AG08395 (cell line): Measurements from ENCODE around the gene PRR15L.
"Not testable (repeated sequence)": the region's sequence is repeated elsewhere in the genome, so short reads cannot be mapped to it uniquely, and the experiment has no call there.

Experiments
- DNase-seq: peaks from one replicate; pipeline ENCODE4 v3.0.0; 2012; ENCODE audit warnings: mixed read lengths, low spot score

Gene PRR15L

DNA sequence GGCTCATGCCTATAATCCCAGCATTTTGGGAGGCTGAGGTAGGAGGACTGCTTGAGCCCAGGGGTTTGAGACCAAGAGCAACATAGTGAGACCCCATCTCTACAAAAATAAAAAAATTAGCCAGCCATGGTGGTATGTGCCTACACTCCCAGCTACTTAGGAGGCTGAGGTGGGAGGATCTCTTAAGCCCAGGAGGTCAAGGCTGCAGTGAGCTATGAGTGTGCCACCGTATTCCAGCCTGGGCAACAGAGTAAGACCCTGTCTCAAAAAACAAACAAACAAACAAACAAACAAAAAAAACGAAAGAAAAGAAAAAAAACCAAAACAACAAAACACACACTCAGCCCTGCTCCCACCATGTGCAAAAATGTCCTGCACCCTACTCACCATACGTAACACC lies 22.2 kb downstream of the PRR15L start:
- not testable (repeated sequence) for DNase-seq

DNA sequence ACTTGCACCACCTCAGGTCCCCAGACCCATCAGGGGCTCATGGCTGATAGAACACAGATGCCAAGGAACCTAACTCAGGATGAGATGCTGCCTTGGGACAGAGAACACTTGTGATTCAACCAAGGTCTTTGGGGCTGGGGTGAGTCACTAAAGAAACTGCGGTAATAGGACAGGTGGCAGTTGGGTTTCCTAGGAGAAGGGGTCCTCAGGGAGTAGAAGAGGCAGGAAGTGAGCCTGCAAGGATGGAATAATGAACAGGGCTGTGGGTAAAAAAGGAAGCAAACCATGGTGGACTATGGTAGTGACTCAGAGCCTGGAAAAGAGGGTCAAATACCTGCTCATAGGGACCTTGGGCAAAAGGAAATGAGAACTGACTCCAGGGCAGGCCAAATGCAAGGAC lies 22.8 kb downstream of the PRR15L start:
- DNase-seq = no peak

DNA sequence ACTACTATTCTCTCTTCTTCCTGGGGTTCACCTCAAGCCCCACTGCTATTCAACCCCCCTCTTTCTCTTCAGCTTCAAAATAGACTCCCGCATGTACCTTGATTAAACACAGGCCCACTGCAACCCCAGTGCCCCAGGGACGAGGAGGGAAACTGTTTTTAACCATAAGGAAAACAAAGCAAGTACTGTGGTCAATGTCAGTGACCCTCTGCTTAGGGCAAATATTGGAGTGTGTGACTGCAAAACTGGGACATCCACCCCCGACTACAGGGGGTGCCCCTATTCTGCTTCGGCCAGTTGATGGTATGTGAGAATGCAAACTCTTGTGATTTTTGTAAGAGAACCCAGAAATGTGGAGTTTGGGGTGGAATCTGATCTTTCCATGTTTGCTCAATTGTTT lies 25.8 kb downstream of the PRR15L start:
- DNase-seq = no peak

DNA sequence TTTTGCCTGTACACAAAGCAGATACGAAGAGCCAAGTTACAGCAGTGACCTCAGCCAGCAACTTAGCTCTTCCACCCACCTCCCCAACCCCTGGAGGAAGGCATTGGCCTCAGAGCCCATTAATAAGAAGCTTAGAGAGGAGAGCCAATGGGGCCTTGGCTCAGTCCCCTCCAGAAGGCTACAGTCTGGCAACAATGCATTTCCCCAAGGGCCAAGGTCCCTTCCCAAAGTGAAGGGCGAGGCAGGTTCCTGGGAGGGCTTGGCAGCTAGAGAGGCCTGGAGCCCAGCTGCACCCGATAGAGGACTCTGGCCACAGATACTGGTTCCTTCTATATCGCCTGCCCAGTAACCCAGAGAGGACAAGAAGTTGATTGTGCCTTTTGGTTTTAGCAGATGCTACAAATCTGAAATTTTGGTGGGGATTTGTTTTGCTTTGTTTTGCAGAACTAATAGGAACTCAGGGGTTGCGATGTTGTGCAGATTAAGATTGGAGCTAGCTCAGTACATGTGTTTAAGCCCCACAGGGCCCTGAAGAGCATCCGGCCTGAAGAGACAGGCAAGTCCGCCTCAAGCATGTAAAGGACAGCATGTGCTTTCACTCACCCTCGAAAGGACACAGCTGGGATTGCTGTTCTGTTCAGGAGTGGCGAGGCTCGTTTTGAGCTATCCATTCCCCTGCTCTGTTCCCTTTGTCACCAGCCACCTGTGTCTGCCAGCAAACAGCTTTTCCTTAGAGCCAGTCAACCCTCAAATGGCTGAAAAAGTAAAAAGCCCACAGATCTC lies 28.3 kb downstream of the PRR15L start:
- DNase-seq = no peak

DNA sequence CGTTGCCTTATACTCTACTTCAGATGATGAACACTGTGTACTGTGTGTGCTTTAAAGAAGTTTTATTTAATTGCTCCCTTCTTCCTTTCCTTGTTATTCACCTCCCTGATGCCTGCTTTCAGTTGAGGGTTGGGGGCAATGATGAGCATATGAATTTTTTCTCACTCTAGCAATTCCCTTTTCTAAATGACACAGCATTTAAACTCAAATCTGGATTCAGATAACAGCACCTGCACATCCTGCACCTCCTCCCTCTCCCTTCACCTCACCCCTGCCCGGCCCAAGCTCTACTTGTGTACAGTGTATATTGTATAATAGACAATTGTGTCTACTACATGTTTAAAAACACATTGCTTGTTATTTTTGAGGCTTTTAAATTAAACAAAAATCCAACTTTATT lies 29.3 kb downstream of the PRR15L start:
- DNase-seq = no peak

DNA sequence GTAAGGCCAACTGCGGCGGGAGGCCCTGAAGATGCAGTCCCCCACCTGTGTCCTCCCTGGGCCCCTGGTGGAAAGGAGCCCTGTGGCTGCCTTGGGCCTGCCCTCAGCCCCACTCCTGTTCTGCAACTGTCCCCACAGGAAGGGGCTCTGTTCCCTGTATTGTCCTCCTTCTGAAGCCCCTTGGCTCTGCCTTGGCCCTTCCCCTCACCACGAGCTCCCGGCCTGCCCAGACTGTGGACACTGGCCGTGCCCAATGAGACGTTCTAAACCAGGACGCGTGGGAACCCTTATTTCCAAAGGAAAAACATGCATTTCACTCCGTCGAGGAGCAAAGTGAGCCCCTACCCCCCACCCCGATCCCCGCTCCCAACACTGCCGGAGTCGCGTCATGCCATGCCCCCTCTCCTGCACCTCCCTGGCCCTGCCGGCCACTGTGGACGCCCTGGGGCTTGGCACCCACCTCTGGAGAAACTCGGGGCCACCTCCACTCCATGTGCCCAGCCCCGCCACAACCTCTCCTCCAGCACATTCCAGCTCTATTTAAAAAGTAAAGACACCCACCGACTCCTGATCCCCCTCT lies 29.8 kb downstream of the PRR15L start:
- no peak for DNase-seq

DNA sequence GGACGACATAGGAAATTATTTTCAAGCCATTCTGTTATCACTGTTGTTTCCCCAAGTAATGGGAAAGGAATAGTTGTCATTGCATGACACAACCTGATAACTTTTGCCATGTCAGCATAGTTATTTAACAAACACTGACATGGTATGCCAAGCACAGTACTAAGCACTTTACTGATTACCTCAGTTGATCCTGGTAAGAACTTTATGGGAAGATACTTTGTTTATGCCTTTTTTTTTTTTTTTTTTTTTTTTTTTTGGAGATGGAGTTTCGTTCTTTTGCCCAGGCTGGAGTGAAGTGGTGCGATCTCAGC lies 32.0 kb downstream of the PRR15L start:
- DNase-seq = no peak

DNA sequence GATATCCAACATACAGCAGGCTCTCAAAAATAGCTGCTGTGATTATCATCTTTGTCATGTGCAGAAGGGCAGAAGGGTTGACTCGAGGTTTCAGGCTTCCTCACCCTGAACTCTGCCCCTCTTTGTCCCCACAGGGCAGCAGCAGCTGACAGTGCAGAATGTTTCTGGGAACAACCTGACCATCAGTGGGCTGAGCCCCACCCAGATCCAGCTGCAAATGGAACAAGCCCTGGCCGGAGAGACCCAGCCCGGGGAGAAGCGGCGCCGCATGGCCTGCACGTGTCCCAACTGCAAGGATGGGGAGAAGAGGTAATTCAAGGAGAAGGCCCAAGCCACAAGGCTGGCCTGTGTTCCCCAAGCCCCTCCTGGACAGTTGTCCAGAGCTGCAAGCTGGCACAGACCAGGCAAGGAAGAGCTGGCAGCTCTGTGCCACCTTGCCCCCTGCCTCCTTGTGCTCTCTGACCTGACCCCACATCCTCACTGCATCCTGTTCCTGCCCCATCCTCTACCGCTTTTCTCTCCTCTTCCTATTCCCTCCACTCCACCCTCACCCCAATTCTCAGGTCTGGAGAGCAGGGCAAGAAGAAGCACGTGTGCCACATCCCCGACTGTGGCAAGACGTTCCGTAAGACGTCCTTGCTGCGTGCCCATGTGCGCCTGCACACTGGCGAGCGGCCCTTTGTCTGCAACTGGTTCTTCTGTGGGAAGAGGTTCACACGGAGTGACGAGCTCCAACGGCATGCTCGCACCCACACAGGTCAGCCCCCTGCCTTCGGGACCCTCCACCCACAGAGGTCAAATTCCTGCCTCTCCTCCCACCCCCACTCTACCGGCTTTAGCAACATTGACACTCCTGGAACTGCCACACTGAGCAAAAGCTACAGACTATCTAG lies 32.7 kb downstream of the PRR15L start:
- DNase-seq = no peak

DNA sequence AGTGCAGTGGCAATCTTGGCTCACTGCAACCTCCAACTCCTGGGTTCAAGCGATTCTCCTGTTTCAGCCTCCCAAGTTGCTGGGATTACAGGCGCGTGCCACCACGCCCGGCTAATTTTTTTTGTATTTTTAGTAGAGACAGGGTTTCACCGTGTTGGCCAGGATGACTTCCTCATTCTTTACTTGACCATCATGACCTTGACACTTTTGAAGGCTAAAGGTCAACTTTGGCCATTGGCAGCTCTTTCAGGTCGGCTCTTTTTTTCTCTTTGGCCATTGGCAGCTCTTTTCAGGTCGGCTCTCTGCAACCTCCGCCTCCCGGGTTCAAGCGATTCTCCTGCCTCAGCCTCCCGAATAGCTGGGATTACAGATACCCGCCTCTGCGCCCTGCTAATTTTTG lies 37.8 kb downstream of the PRR15L start:
- DNase-seq = not testable (repeated sequence)

DNA sequence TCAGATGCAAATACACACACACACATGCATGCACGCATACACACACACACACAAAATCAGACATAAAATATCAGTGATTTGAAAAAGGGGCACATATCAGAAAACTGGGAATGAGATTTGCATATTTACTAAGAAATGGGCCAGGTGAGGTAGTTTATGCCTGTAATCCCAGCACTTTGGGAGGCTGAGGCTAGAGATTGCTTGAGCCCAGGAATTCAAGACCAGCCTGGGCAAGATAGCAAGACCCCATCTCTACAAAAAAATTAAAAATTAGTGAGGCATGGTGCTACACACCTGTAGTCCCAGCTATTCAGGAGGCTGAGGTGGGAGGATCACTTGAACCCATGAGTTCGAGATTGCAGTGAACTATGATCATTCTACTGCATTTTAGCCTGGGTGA lies 38.7 kb downstream of the PRR15L start:
- no peak for DNase-seq

DNA sequence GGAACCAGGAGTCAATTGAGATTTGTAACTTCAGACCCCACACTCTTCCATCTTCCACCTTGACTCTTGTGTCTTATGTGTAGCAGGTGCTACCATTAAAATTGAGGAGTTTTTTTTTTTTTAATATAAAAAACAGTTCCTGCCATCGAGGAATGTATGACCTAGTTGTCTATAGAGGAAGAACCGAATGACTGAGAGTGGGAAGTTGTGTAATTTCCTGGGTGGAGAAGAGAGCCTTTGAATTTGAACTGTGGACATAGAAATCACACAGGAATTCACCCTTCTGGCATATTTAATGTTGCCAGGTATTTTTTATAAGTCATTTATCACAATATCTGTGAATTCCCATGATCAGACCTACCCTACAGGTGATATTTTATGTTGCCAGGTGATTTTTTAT lies 39.7 kb downstream of the PRR15L start:
- no peak for DNase-seq

DNA sequence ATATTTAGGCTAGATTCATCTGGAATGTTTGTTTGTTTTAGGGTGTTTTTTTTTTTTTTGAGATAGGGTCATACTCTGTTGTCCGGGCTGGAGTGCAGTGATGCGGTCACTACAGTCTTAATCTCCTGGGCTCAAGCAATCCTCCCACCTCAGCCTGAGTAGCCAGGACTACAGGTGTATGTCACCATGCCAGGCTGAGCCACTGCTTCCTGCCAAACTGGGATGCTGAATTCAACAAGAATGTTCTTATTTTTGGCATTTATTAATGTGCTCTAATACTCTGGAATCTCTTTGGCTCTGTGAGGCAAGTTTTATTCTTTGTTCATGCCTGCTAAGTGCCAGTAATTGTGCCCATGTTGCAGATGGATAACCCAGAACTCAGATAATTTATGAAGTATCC lies 40.1 kb downstream of the PRR15L start:
- no peak for DNase-seq

DNA sequence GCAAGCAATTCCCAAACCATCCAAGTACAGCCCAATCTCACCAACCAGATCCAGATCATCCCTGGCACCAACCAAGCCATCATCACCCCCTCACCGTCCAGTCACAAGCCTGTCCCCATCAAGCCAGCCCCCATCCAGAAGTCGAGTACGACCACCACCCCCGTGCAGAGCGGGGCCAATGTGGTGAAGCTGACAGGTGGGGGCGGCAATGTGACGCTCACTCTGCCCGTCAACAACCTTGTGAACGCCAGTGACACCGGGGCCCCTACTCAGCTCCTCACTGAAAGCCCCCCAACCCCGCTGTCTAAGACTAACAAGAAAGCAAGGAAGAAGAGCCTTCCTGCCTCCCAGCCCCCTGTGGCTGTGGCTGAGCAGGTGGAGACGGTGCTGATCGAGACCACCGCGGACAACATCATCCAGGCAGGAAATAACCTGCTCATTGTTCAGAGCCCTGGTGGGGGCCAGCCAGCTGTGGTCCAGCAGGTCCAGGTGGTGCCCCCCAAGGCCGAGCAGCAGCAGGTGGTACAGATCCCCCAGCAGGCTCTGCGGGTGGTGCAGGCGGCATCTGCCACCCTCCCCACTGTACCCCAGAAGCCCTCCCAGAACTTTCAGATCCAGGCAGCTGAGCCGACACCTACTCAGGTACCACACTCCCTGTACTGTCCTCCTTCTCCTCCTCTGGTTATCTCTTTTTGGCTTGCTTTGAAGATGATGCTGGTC lies 41.0 kb downstream of the PRR15L start:
- DNase-seq = no peak

DNA sequence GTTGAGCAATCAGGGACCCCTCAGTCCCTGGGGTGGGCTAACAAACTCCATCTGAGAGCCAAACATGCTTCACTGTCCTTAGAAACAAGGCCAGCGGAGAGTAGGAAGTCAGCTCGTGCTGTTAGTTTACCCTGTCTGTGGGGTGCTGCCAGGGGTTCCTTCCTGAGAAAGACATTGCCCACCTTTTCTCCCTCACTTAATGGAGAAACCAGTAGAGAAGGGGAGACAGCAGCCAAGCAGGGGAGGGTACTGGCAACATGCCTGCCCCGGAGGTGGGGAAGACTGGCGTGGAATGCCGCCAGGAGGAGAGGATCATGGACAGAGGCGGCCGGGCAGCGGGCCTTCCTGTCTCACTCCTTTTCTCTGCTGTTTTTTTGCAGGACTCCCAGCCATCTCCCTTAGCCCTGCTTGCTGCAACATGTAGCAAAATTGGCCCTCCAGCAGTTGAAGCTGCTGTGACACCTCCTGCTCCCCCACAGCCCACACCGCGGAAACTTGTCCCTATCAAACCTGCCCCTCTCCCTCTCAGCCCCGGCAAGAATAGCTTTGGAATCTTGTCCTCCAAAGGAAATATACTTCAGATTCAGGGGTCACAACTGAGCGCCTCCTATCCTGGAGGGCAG lies 41.8 kb downstream of the PRR15L start:
- DNase-seq = no peak

DNA sequence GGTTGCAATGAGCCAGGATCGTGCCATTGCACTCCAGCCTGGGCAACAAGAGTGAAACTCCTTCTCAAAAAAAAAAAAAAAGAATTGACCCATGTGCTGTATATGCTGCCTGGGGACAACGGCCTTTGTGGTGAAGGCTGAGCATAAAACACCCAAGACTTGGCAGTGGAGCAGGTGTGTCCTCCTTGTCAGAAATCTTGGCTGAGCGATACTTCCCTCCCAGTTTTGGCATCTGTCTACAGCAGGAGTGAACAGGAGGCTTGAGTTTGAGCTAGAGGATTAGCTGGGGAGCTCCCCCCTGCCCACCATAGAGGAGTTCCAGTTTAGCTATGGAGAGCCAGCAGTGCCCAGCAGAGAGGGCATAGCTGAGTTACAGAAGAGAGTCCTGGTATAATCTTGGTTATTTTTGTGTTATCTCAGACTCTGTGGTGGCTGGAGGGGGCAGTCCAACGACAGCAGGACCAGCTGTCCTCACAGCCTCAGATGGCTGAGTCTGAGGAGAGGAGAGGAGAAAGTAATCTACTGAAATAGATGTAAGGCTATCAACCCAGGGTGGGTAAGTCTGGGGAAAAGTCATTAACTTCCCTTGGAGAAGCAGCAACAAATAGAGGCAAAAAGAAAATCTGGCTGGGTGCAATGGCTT lies 43.3 kb downstream of the PRR15L start:
- DNase-seq = no peak

DNA sequence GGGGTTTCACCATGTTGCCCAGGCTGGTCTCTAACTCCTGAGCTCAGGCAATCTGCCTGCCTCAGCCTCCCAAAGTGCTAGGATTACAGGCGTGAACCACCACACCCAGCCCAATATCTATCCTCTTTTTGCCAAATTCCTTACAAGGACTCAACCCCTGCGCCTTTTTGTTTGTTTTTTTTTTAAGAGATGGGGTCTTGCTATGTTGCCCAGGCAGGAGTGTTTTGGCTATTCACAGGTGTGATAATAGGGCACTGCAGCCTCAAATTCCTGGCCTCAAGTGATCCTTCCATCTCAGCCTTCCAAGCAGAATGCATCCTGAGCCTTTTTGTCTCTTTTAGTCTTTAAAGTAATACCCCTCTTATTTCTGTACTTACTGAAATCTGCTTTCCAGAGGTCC lies 44.6 kb downstream of the PRR15L start:
- no peak for DNase-seq

DNA sequence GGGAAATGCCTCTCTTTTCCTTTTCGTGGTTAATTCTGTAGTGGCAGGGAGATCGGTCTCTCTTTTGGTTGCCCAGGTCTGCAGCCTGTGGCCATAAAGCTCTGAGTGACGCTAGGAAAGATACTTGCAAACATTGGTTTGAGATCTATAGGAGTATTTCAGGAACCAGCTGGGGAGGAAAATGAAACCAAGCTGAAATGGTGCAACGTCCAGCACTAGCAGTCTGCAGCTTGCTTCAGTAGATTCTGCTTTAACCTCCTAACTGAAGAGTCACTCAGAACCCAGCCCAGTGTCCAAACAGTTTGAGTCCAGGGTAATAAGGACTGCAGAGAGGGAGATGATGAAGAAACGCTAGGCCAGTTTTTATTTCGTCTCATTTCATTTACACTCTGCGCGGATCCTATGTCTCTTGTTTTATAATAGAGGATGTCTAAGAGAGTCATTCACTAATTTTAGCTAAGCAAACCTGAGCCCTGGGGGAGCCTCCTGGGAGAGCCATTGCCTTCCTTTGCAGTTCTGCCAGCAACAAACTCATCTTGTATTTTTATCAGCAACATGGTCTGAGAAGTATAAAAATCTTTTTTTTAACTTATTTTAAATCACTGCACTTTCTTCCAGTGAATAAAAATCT lies 49.6 kb downstream of the PRR15L start:
- no peak for DNase-seq

DNA sequence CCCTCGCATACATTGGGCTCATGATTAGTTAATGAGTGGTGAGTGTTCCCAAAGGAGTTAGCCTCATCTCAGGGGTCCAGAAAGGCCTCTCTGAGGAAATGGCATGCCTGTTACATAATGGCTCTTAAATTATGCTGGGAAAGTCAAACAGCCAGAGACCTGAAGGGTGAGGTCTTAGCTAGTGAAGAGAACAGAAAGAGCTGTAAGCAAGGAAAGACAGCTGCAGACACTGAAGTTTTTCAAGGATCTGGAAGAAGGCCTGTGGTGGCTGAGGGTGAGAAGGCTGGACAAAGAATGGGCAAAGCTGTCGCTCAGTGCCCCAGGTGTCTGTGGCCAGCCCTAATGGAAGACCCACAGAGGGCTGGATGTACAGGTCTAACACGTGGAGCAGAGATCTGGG lies 51.2 kb downstream of the PRR15L start:
- no peak for DNase-seq

DNA sequence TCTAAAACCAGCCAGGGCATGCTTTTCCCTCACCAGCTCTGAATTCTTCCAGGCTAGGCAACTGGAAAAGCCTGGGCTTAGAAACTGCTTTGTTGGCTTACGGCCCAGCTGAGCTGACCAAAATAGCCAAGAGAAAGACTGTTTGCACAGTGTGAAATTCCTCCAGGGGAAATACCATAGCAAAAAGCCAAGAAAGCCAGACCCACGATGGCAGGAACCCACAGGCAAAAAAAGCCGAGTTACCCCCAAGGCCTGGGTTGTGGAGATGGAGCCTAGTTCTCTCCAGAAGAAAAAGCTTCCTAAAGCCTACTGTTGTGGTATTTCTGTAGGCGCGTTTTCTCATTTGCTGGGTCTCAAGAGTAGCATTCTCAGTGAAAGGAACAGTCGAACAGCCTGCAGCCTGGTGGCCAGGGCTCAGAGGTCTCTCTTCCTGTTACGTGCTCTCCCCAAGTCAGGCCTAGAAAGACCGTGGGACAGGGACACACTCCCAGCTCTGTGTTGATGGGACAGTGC lies 52.4 kb downstream of the PRR15L start:
- DNase-seq = peak; percentile 92

DNA sequence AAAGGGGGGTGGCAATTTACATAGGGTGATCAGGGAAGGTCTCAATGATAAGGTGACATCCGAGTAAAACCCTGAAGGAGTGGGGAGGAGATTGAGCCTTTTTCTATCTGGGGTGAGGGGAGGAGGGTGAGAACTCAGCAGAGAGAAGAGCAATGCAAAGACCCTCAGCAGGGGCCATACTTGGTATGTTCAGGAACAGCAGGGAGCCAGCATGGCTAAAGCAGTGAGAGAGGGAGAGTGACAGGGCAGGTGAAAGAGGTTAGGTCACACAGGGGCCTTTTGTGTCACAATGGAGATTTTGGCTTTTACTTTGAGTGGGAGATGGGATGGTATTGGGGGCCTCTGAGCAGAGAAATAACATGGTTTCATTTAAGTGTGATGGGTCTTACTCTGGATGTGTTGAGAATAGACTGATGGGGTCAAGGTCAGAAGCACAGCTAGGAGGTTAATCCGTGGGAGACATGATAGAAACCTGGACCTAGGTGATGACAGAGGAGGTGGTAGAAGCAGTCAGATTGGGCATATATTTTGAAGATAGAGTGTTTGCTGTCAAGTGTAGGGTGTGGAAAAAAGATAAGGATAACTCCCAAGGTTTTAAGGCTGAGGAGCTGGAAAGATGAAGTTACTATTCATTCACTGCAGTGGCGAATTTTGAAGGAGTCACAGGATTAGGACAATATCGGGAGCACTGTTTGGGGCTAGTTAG lies 55.5 kb downstream of the PRR15L start:
- no peak for DNase-seq
